Fibroblast of lung (primary cell): Measurements from ENCODE around the gene LMO3. TPM values are rescaled to one million over a fixed set of nuclear protein-coding genes. Genes with fewer than 3 reads are reported as not detected.

Experiments used
- DNase-seq, 2 donors: peaks; one replicate each; pipeline versions ENCODE4 v3.0.0 to v3.0.0-alpha.2; 2010; ENCODE audit warnings: low read depth in 2 of 2
- H2AFZ ChIP-seq: 2 replicates; pipeline ENCODE4 v1.5.1; 2012; ENCODE audit warnings: low read length, control low read depth, inconsistent platforms
- H3K27ac ChIP-seq: 2 replicates; pipeline ENCODE4 v1.5.1; 2011; ENCODE audit warnings: low read length, control low read depth; ENCODE audit not compliant: insufficient read depth
- H3K27me3 ChIP-seq: 2 replicates; pipeline ENCODE4 v1.5.1; 2011; ENCODE audit warnings: mild to moderate bottlenecking, low read length; ENCODE audit not compliant: control insufficient read depth, insufficient read depth
- H3K36me3 ChIP-seq: 2 replicates; pipeline ENCODE4 v1.5.1; 2011; ENCODE audit warnings: low read length; ENCODE audit not compliant: control insufficient read depth, insufficient read depth
- H3K4me1 ChIP-seq: 2 replicates; pipeline ENCODE4 v1.5.1; 2011; ENCODE audit warnings: low read length; ENCODE audit not compliant: control insufficient read depth, insufficient read depth; ENCODE audit errors: extremely low read depth
- H3K4me2 ChIP-seq: 2 replicates; pipeline ENCODE4 v1.5.1; 2011; ENCODE audit warnings: low read length, control low read depth; ENCODE audit not compliant: insufficient read depth; ENCODE audit errors: extremely low read depth
- H3K4me3 ChIP-seq, 4 experiments: fragments of 200-600 bp in 1 of 4; sonication (generic) in 1 of 4; replicated peaks in 1 of 4; 2 replicates each; pipeline ENCODE4 v1.5.1; 2011 to 2016; ENCODE audit warnings: low read length in 4 of 4, low read depth in 3 of 4, mild to moderate bottlenecking in 3 of 4, control low read depth in 2 of 4, inconsistent platforms in 1 of 4, mixed read lengths in 1 of 4; ENCODE audit not compliant: insufficient read depth in 1 of 4; ENCODE audit errors: control extremely low read depth in 1 of 4
- H3K79me2 ChIP-seq: 2 replicates; pipeline ENCODE4 v1.5.1; 2012; ENCODE audit warnings: mild to moderate bottlenecking, low read length, inconsistent platforms; ENCODE audit not compliant: control insufficient read depth, insufficient read depth
- H3K9ac ChIP-seq: 2 replicates; pipeline ENCODE4 v1.5.1; 2011; ENCODE audit warnings: mild to moderate bottlenecking, low read length, control low read depth; ENCODE audit not compliant: insufficient read depth
- H3K9me3 ChIP-seq: 2 replicates; pipeline ENCODE4 v1.5.1; 2012; ENCODE audit warnings: low read depth, low read length; ENCODE audit not compliant: control insufficient read depth, insufficient read depth
- H4K20me1 ChIP-seq: 2 replicates; pipeline ENCODE4 v1.5.1; 2011; ENCODE audit warnings: low read length; ENCODE audit not compliant: control insufficient read depth, insufficient read depth; ENCODE audit errors: extremely low read depth
- EZH2 ChIP-seq: IDR thresholded peaks from 2 replicates; pipeline ENCODE4 v1.5.1; 2012; ENCODE audit warnings: low read length, control low read depth, mild to moderate bottlenecking; ENCODE audit errors: missing control alignments
- polyA plus RNA-seq, 2 donors: library from polyadenylated mRNA; depleted of rRNA in 1 of 2; stranded (reverse) in 1 of 2; unstranded in 1 of 2; fragments of >200 nt; gene quantifications; 2 replicates each; pipeline ENCODE4 v1.2.1, GENCODE V29; 2011 to 2012; ENCODE audit warnings: missing spikeins in 1 of 2
- total RNA-seq: library from RNA; depleted of rRNA; stranded (reverse); fragments of >200 nt; gene quantifications from 2 replicates; pipeline ENCODE4 v1.2.1, GENCODE V29; 2014
- TF ChIP-seq, protein P1 (sequence below), 2 donors: IDR thresholded peaks in 1 of 2; conservative IDR thresholded peaks in 1 of 2; 1 replicate in 1 of 2; 2 replicates in 1 of 2; pipeline ENCODE4 v1.5.1; 2011 to 2012; ENCODE audit warnings: low read length in 2 of 2, control low read depth in 1 of 2, inconsistent platforms in 1 of 2, low read depth in 1 of 2, mild to moderate bottlenecking in 1 of 2

LMO3 gene
- total and polyA plus RNA-seq, 2 donors (not counting 1 experiment from before 2014, with no cell fraction given), result 0.12 to 0.50 TPM

DNA sequence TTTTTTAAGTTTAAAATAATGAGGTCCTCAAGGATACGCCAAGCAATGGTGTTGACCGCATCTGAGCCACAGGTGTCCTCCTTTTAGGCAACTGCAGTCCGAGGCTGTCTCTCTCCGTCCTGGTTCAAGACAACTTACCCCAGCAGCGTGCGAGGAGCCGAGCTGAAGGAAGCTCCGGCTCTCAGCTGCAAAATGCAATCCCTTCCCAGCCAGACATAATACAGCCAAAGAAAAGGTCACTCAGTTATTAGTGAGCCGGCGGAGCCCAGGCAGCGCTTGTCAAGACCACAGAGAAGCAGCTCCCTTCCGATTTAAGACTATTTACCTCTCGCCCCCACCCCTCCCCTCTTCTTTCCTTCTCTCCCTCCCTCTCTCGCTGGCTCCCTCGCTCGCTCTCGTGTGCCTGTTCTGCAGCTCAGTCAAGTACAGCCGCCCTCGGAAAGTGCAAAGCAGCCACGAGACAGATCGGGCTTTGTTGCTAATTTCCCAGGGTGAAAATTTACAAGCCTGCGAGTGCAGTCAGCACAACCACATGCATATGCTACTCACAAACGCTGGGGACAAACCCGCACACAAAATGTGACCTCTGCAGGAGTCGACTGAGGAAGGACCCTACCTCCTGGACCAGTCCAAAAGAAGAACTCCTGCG is 363 bp upstream of the LMO3 start:
- peak overlapping the region; percentile 80 for H3K4me2 ChIP-seq
- H3K79me2 ChIP-seq, result no peaks in the 10 kb centered on the region
- H3K9me3 ChIP-seq, result no peaks in the 10 kb centered on the region
- no peak overlapping the region for H3K27ac ChIP-seq
- no peaks in the 10 kb centered on the region for H3K36me3 ChIP-seq
- no peaks in the 10 kb centered on the region for H3K4me1 ChIP-seq
- H3K27me3 ChIP-seq, result peaks cover 3% of the 10 kb centered on the region
- DNase-seq, result peak; percentile 37 to 53
- H3K4me3 ChIP-seq, result peak overlapping the region; percentile 45 to 70 (median 53)
- H2AFZ ChIP-seq, result peak overlapping the region; percentile 53
- TF ChIP-seq EZH2, result no peak
- TF ChIP-seq, protein P1, sequence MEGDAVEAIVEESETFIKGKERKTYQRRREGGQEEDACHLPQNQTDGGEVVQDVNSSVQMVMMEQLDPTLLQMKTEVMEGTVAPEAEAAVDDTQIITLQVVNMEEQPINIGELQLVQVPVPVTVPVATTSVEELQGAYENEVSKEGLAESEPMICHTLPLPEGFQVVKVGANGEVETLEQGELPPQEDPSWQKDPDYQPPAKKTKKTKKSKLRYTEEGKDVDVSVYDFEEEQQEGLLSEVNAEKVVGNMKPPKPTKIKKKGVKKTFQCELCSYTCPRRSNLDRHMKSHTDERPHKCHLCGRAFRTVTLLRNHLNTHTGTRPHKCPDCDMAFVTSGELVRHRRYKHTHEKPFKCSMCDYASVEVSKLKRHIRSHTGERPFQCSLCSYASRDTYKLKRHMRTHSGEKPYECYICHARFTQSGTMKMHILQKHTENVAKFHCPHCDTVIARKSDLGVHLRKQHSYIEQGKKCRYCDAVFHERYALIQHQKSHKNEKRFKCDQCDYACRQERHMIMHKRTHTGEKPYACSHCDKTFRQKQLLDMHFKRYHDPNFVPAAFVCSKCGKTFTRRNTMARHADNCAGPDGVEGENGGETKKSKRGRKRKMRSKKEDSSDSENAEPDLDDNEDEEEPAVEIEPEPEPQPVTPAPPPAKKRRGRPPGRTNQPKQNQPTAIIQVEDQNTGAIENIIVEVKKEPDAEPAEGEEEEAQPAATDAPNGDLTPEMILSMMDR (conservative IDR thresholded peaks at IDR 0.05 in 1 of 2, IDR thresholded peaks at IDR 0.05 in 1 of 2; ENCODE audit: low read depth in 1 of 2, low read length in 2 of 2), result no peak
- H4K20me1 ChIP-seq, result no peaks in the 10 kb centered on the region
- H3K9ac ChIP-seq, result no peak overlapping the region

DNA sequence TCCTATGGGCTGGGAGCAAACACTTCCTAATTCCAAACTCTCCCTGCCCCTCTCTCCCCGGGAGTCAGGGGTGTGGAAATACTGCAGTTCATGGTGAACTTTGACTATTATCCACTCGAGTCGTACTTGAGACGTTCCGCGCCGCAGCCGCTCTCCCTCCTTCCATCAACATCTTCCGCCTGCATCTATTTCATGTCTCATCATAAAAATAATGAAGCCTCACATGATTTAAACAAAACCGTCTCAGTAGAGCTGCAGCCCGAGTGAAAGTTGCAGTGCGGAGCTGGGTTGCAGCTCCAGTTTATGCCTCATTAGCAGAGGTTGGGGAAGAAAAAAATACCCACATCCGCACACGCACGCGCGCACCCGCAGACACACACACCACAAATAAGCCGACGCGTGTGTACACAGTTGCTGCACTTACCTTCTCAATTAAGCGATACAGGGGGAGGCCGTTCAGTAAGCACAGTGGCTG is 283 bp downstream of the LMO3 start:
- DNase-seq, result peak; percentile 31 to 35
- no peaks in the 10 kb centered on the region for H3K4me1 ChIP-seq
- peak overlapping the region; percentile 80 for H3K4me2 ChIP-seq
- H3K36me3 ChIP-seq, result no peaks in the 10 kb centered on the region
- TF ChIP-seq, protein P1 (conservative IDR thresholded peaks at IDR 0.05 in 1 of 2, IDR thresholded peaks at IDR 0.05 in 1 of 2; ENCODE audit: low read depth in 1 of 2, low read length in 2 of 2), result no peak
- TF ChIP-seq EZH2, result no peak
- no peaks in the 10 kb centered on the region for H3K79me2 ChIP-seq
- peak overlapping the region; percentile 45 to 70 (median 53) for H3K4me3 ChIP-seq
- no peaks in the 10 kb centered on the region for H4K20me1 ChIP-seq
- H3K9me3 ChIP-seq, result no peaks in the 10 kb centered on the region
- no peak overlapping the region for H3K9ac ChIP-seq
- H3K27ac ChIP-seq, result no peak overlapping the region
- H3K27me3 ChIP-seq, result peaks cover 3% of the 10 kb centered on the region
- H2AFZ ChIP-seq, result peak overlapping the region; percentile 59

DNA sequence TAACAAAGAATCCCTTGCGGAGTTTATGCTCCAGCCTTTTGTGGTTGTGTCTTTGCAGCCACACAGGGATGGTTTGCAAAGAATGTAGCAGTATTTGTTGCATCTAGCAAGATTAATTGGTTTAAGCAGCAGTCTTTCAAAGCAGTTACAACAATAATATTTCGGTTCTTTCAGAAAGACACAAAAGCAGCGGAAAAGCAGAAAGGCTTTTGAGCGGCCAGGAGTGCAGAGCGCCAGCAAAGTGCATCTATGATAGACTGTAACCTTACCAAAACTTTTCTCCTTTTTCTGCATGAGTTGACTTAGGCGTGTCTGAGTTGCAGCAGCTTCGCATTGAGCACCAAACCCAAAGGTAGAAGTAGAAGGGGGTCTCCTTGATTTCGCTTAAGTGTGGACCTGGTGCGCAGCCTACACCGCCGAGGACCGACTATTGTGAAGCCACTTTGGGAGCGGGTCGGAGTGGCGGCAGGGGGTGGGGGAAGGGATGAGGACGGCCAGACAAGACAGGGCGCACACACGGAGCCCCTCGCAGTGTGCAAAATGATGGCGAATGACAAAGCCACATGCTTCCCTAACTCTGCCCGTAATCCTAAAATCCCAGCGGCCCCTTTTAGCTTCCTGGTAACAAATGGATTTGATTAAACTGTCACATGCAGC is 1.2 kb downstream of the LMO3 start:
- Histone ChIP-seq H3K36me3 (no peaks in the 10 kb centered on the region), H3K4me2 (peak overlapping the region; percentile 44), H3K27me3 (peaks cover 3% of the 10 kb centered on the region), H3K79me2 (no peaks in the 10 kb centered on the region), H4K20me1 (no peaks in the 10 kb centered on the region), H2AFZ (no peak overlapping the region), H3K4me1 (no peaks in the 10 kb centered on the region), H3K27ac (no peak overlapping the region), H3K9ac (no peak overlapping the region), H3K9me3 (no peaks in the 10 kb centered on the region), H3K4me3 (peak overlapping the region in 2 of 4 experiments; percentile 60 to 70)
- DNase-seq, result no peak
- TF ChIP-seq EZH2, result no peak
- TF ChIP-seq, protein P1 (conservative IDR thresholded peaks at IDR 0.05 in 1 of 2, IDR thresholded peaks at IDR 0.05 in 1 of 2; ENCODE audit: low read depth in 1 of 2, low read length in 2 of 2), result no peak
